Measurements from ENCODE around the gene SDK1. TPM values are rescaled to one million over a fixed set of nuclear protein-coding genes. Genes with fewer than 3 reads are reported as not detected.

Gene SDK1
- total RNA-seq, 2 donors from 2014 or later = 4.8 to 13.2 TPM

DNA sequence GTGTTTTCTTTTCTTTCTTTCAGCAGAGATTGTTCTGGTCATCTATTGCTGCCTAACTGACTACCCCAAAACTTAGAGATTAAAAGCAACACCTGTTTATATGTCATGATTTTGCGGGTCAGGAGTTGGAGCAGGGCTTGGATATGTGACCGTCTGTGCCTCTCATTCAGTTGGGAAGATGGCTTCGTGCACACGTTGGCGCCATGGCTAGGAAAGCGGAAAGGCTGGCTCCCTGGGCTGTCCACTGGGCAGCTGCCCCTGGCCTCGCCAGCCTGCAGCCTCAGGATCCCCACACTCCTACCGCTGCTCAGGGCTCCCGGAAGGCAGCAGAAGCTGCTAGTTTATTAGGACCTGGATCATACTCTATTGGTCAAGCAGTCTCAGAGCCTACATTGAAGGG lies 742.9 kb downstream of the SDK1 start:
- WGBS = 96% methylated on average over 9 of the region's 9 CpGs
- H3K4me1 ChIP-seq (replicated peaks) = no peaks in the 10 kb centered on the region
- no peak overlapping the region for H3K4me3 ChIP-seq
- TF ChIP-seq POLR2AphosphoS5 (IDR thresholded peaks at IDR 0.05) = no peak
- no peak overlapping the region for H3K27ac ChIP-seq
- DNase-seq (ENCODE audit: low spot score) = no peak
- no peaks in the 10 kb centered on the region for H3K36me3 ChIP-seq
- intact Hi-C loops (cut with DNase I) = no loop called here
- no peaks in the 10 kb centered on the region for H3K9me3 ChIP-seq
- H3K27me3 ChIP-seq (replicated peaks; ENCODE audit: insufficient read depth) = no peaks in the 10 kb centered on the region

DNA sequence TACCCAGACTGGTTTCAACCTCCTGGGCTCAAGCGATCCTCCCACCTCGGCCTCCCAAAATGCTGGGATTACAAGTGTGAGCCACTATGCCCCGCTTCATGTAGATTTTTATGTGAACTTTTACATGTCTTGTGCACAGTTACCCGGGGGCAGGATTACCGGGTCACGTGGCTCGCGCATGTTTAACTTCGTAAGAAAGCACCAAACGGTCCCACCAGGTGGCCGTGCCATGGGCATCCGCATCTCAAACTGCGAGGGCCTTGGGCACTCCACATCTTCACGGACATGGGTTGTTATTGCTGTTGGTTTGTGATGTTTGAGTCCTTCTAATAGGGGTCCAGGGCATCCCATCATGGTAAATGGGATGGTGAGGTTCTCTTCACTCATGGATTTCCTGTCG lies 744.4 kb downstream of the SDK1 start:
- 97% methylated on average over 15 of the region's 15 CpGs for WGBS
- Histone ChIP-seq H3K27ac (no peak overlapping the region), H3K27me3 (replicated peaks; ENCODE audit: insufficient read depth) (no peaks in the 10 kb centered on the region), H3K4me1 (replicated peaks) (no peaks in the 10 kb centered on the region), H3K36me3 (no peaks in the 10 kb centered on the region), H3K4me3 (no peak overlapping the region), H3K9me3 (no peaks in the 10 kb centered on the region)
- TF ChIP-seq POLR2A (IDR thresholded peaks at IDR 0.05) = no peak
- TF ChIP-seq, protein P1, sequence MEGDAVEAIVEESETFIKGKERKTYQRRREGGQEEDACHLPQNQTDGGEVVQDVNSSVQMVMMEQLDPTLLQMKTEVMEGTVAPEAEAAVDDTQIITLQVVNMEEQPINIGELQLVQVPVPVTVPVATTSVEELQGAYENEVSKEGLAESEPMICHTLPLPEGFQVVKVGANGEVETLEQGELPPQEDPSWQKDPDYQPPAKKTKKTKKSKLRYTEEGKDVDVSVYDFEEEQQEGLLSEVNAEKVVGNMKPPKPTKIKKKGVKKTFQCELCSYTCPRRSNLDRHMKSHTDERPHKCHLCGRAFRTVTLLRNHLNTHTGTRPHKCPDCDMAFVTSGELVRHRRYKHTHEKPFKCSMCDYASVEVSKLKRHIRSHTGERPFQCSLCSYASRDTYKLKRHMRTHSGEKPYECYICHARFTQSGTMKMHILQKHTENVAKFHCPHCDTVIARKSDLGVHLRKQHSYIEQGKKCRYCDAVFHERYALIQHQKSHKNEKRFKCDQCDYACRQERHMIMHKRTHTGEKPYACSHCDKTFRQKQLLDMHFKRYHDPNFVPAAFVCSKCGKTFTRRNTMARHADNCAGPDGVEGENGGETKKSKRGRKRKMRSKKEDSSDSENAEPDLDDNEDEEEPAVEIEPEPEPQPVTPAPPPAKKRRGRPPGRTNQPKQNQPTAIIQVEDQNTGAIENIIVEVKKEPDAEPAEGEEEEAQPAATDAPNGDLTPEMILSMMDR (IDR thresholded peaks at IDR 0.05) = no peak
- no peak for TF ChIP-seq POLR2AphosphoS5 (IDR thresholded peaks at IDR 0.05)
- intact Hi-C loops (cut with DNase I) = no loop called here
- no peak for DNase-seq (ENCODE audit: low spot score)

DNA sequence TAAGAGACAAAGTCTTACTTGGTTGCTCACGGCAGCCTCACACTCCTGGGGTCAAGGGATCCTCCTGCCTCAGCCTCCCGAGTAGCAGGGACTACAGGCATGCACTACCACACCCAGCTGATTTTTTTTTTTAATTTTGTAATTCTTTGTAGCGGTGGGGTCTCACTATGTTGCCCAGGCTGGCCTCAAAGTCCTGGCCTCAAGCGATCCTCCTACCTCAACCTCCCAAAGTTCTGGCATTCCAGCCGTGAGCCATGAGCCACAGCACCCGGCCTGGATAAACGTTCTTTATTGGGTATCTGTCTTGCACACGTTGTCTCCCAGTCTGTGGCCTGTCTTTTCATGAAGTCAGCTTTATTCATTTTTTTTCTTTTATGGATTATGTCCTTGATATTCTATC lies 744.9 kb downstream of the SDK1 start:
- H3K4me1 ChIP-seq (replicated peaks) = no peaks in the 10 kb centered on the region
- H3K4me3 ChIP-seq = no peak overlapping the region
- no peak for DNase-seq (ENCODE audit: low spot score)
- 93% methylated on average over 8 of the region's 8 CpGs for WGBS
- TF ChIP-seq, protein P1 (IDR thresholded peaks at IDR 0.05) = no peak
- TF ChIP-seq POLR2A (IDR thresholded peaks at IDR 0.05) (no peak), POLR2AphosphoS5 (IDR thresholded peaks at IDR 0.05) (no peak)
- no peaks in the 10 kb centered on the region for H3K27me3 ChIP-seq (replicated peaks; ENCODE audit: insufficient read depth)
- no peaks in the 10 kb centered on the region for H3K36me3 ChIP-seq
- intact Hi-C loops (cut with DNase I) = no loop called here
- H3K27ac ChIP-seq = no peak overlapping the region
- no peaks in the 10 kb centered on the region for H3K9me3 ChIP-seq

DNA sequence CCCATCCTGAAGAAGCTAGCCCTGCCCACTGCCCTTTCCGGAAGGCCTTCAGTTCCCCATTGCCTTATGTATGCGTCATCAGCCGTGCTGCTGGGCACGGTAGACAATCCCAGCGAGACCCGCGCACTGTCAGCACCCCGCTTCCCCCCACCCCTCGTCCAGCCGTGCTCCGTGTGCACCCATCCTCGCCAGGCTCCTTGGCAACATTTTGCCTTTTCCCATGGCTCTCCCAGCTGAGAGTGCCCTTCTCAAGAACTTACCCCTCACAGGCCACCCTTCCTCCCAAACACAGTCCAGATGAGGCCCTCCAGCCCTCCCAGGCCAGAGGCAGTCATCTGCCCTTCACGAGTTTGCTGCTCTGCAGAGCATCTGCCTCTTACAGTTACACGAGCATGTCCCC lies 747.3 kb downstream of the SDK1 start:
- Histone ChIP-seq H3K27me3 (replicated peaks; ENCODE audit: insufficient read depth) (no peaks in the 10 kb centered on the region), H3K9me3 (no peaks in the 10 kb centered on the region), H3K4me1 (replicated peaks) (no peaks in the 10 kb centered on the region), H3K4me3 (no peak overlapping the region), H3K27ac (no peak overlapping the region), H3K36me3 (no peaks in the 10 kb centered on the region)
- no peak for DNase-seq (ENCODE audit: low spot score)
- intact Hi-C loops (cut with DNase I) = no loop called here
- 89% methylated on average over 14 of the region's 14 CpGs for WGBS
- TF ChIP-seq, protein P1 (IDR thresholded peaks at IDR 0.05) = no peak
- no peak for TF ChIP-seq POLR2AphosphoS5 (IDR thresholded peaks at IDR 0.05)
- no peak for TF ChIP-seq POLR2A (IDR thresholded peaks at IDR 0.05)

DNA sequence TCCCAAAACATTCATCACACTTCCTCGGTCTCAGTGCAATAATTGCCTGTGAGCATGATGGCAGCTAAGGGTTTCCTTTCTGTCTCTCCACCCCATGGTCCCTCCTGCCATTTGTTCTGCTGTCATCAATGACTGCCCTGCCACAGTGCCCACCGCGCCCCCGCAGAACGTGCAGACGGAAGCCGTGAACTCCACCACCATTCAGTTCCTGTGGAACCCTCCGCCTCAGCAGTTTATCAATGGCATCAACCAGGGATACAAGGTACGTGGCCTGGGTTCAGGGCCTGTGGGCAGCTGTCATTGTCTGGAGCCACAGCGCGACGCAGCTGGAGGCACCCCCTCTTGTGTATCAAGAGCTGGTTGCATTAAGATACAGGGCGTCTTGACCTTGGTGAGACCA lies 748.1 kb downstream of the SDK1 start:
- intact Hi-C loops (cut with DNase I) = no loop called here
- Histone ChIP-seq H3K4me3 (no peak overlapping the region), H3K27ac (no peak overlapping the region), H3K4me1 (replicated peaks) (no peaks in the 10 kb centered on the region), H3K36me3 (no peaks in the 10 kb centered on the region), H3K9me3 (no peaks in the 10 kb centered on the region), H3K27me3 (replicated peaks; ENCODE audit: insufficient read depth) (no peaks in the 10 kb centered on the region)
- TF ChIP-seq POLR2AphosphoS5 (IDR thresholded peaks at IDR 0.05) (no peak), POLR2A (IDR thresholded peaks at IDR 0.05) (no peak)
- TF ChIP-seq, protein P1 (IDR thresholded peaks at IDR 0.05) = no peak
- 97% methylated on average over 13 of the region's 13 CpGs for WGBS
- no peak for DNase-seq (ENCODE audit: low spot score)
